DOHH2 (cell line): Measurements from ENCODE around the gene RASGEF1C.

Experiments
- H3F3A ChIP-seq: fragments of 200-600 bp; sonication (generic), shearing (Covaris generic); 2 replicates; pipeline ENCODE4 v1.6.0; 2016; ENCODE audit warnings: antibody characterized with exemption, mild to moderate bottlenecking; ENCODE audit not compliant: control insufficient read depth, insufficient read depth
- H3K27ac ChIP-seq: fragments of 200-600 bp; sonication (generic); 2 replicates; pipeline ENCODE4 v1.5.1; 2014; ENCODE audit warnings: low read depth, mild to moderate bottlenecking, low read length, moderate library complexity
- H3K27me3 ChIP-seq: fragments of 200-600 bp; sonication (generic); 2 replicates; pipeline ENCODE4 v1.6.1; 2014; ENCODE audit warnings: mild to moderate bottlenecking, low read length, mixed read lengths; ENCODE audit not compliant: control insufficient read depth
- H3K36me3 ChIP-seq: fragments of 200-600 bp; sonication (generic); 2 replicates; pipeline ENCODE4 v1.6.1; 2014; ENCODE audit warnings: mild to moderate bottlenecking, low read length, moderate library complexity, mixed read lengths; ENCODE audit not compliant: control insufficient read depth
- H3K4me1 ChIP-seq: fragments of 200-600 bp; sonication (generic); 2 replicates; pipeline ENCODE4 v1.6.1; 2014; ENCODE audit warnings: mild to moderate bottlenecking, low read length, mixed read lengths; ENCODE audit not compliant: control insufficient read depth
- H3K4me2 ChIP-seq: fragments of 200-600 bp; sonication (generic); 2 replicates; pipeline ENCODE4 v1.6.0; 2014; ENCODE audit warnings: mild to moderate bottlenecking, low read length, moderate library complexity
- H3K4me3 ChIP-seq: fragments of 200-600 bp; sonication (generic); 2 replicates; pipeline ENCODE4 v1.5.1; 2014; ENCODE audit warnings: mild to moderate bottlenecking, low read length, mixed read lengths
- H3K79me2 ChIP-seq: fragments of 200-600 bp; sonication (generic); 2 replicates; pipeline ENCODE4 v1.6.1; 2014; ENCODE audit warnings: mild to moderate bottlenecking, low read length, mixed read lengths; ENCODE audit not compliant: control insufficient read depth
- H3K9me2 ChIP-seq: fragments of 200-600 bp; sonication (generic); replicated peaks from 2 replicates; pipeline ENCODE4 v1.6.1; 2014; ENCODE audit warnings: mild to moderate bottlenecking, low read length, mixed read lengths; ENCODE audit not compliant: control insufficient read depth
- H3K9me3 ChIP-seq: fragments of 200-600 bp; sonication (generic); 2 replicates; pipeline ENCODE4 v1.6.1; 2014; ENCODE audit warnings: antibody characterized with exemption, low read length, mixed read lengths; ENCODE audit not compliant: control insufficient read depth, insufficient read depth
- H4K20me1 ChIP-seq: fragments of 200-600 bp; sonication (generic); 2 replicates; pipeline ENCODE4 v1.6.0; 2014; ENCODE audit warnings: low read depth, mild to moderate bottlenecking, antibody characterized with exemption, low read length, moderate library complexity; ENCODE audit not compliant: control insufficient read depth, insufficient read depth
- CTCF ChIP-seq: fragments of 200-600 bp; sonication (generic); IDR thresholded peaks from one replicate; pipeline ENCODE4 v1.5.1; 2014; ENCODE audit warnings: antibody characterized with exemption, mild to moderate bottlenecking, low read depth, low read length; ENCODE audit not compliant: poor library complexity, severe bottlenecking
- EZH2phosphoT487 ChIP-seq: fragments of 200-600 bp; sonication (generic); IDR thresholded peaks from 2 replicates; pipeline ENCODE4 v1.6.1; 2017; ENCODE audit warnings: borderline replicate concordance, mild to moderate bottlenecking, antibody characterized with exemption, low read length, moderate library complexity, mixed read lengths

RASGEF1C gene

GRCh38 chr5:180056153-180056552 is 152.9 kb downstream of the RASGEF1C start:
- no peaks in the 10 kb centered on the region for H3K9me2 ChIP-seq
- H3K27me3 ChIP-seq, result peaks cover 9% of the 10 kb centered on the region
- no peaks in the 10 kb centered on the region for H3K36me3 ChIP-seq
- H3K4me2 ChIP-seq, result no peak overlapping the region
- no peaks in the 10 kb centered on the region for H3K79me2 ChIP-seq
- H4K20me1 ChIP-seq, result no peaks in the 10 kb centered on the region
- H3K9me3 ChIP-seq, result no peaks in the 10 kb centered on the region
- H3K4me3 ChIP-seq, result no peak overlapping the region
- TF ChIP-seq CTCF (no peak), EZH2phosphoT487 (no peak)
- no peaks in the 10 kb centered on the region for H3K4me1 ChIP-seq
- no peaks in the 10 kb centered on the region for H3F3A ChIP-seq
- no peak overlapping the region for H3K27ac ChIP-seq

- no peaks in the 10 kb centered on the region for H3K79me2 ChIP-seq
- H3K4me3 ChIP-seq, result no peak overlapping the region
- H3K4me2 ChIP-seq, result no peak overlapping the region
- H3K36me3 ChIP-seq, result no peaks in the 10 kb centered on the region
- no peak for TF ChIP-seq CTCF
- TF ChIP-seq EZH2phosphoT487, result no peak
- no peaks in the 10 kb centered on the region for H4K20me1 ChIP-seq
- H3K9me2 ChIP-seq, result no peaks in the 10 kb centered on the region
- no peaks in the 10 kb centered on the region for H3K9me3 ChIP-seq
- H3K27me3 ChIP-seq, result peaks cover 9% of the 10 kb centered on the region
- H3F3A ChIP-seq, result no peaks in the 10 kb centered on the region
- H3K27ac ChIP-seq, result no peak overlapping the region
- H3K4me1 ChIP-seq, result no peaks in the 10 kb centered on the region
These were observed 154.8 kb downstream of the RASGEF1C start for GRCh38 chr5:180054226-180054625.

- TF ChIP-seq EZH2phosphoT487, result no peak
- no peak for TF ChIP-seq CTCF
- Histone ChIP-seq H3F3A (no peaks in the 10 kb centered on the region), H3K4me1 (no peaks in the 10 kb centered on the region), H3K9me2 (no peaks in the 10 kb centered on the region), H3K79me2 (no peaks in the 10 kb centered on the region), H3K27ac (no peak overlapping the region), H4K20me1 (no peaks in the 10 kb centered on the region), H3K27me3 (peaks cover 9% of the 10 kb centered on the region), H3K36me3 (no peaks in the 10 kb centered on the region), H3K4me2 (no peak overlapping the region), H3K4me3 (no peak overlapping the region), H3K9me3 (no peaks in the 10 kb centered on the region)
These were observed 155.9 kb downstream of the RASGEF1C start for GRCh38 chr5:180053061-180053602.
